Lower lobe of right lung (tissue), 2 donors: ENCODE results near the gene PCBP3. TPM values are rescaled to one million over a fixed set of nuclear protein-coding genes. Genes with fewer than 3 reads are reported as not detected.
"Not testable (repeated sequence)": the region's sequence is repeated elsewhere in the genome, so short reads cannot be mapped to it uniquely, and the experiment has no call there.

ENCODE experiments used
- ATAC-seq, 2 donors: fragments of 200-7000 bp; cut with Tn5 transposase; one replicate each; pipeline ENCODE4 v1.9.1; 2020 to 2022; ENCODE audit warnings: mild to moderate bottlenecking in 2 of 2, moderate library complexity in 2 of 2
- DNase-seq: peaks from one replicate; pipeline ENCODE4 v3.0.0-alpha.2; 2020
- H3K27ac ChIP-seq: fragments of 200-600 bp; one replicate; pipeline ENCODE4 v1.8.0; 2022
- H3K27me3 ChIP-seq: fragments of 200-600 bp; one replicate; pipeline ENCODE4 v1.8.0; 2022; ENCODE audit warnings: low read depth
- H3K36me3 ChIP-seq: fragments of 200-600 bp; one replicate; pipeline ENCODE4 v1.8.0; 2022; ENCODE audit warnings: mild to moderate bottlenecking
- H3K4me1 ChIP-seq: fragments of 200-600 bp; one replicate; pipeline ENCODE4 v1.8.0; 2022
- H3K4me3 ChIP-seq: fragments of 200-600 bp; one replicate; pipeline ENCODE4 v1.8.0; 2022; ENCODE audit warnings: mild to moderate bottlenecking
- H3K9me3 ChIP-seq: fragments of 200-600 bp; one replicate; pipeline ENCODE4 v1.8.0; 2022
- CTCF ChIP-seq: fragments of 200-600 bp; IDR thresholded peaks from one replicate; pipeline ENCODE4 v1.8.0; 2022; ENCODE audit warnings: antibody characterized with exemption, mild to moderate bottlenecking
- intact Hi-C: fragments of 100-400 bp; cut with DNase I; formaldehyde crosslinking; loops from one replicate; pipeline ENCODE4 v1.11.0; 2022
- total RNA-seq: library from RNA; stranded (reverse); fragmentation: NEBNext Ultra II Directional; extraction: Animal tissue kit (Norgen Biotek cat#: 25700); gene quantifications from one replicate; pipeline ENCODE4 v1.2.1, GENCODE V29; 2021
- donor health status: DM: no; HTN: yes; CAD: no; lungs with severe emphysema.

The PCBP3 gene
- total RNA-seq, 1 donor from 2014 or later, result 4.5 TPM

GRCh38 chr21:45617021-45617921, 26.3 kb upstream of the PCBP3 start:
- DNase-seq (no peak), ATAC-seq (no peak)
- no peaks in the 10 kb centered on the region for H3K4me1 ChIP-seq
- no peaks in the 10 kb centered on the region for H3K36me3 ChIP-seq
- H3K9me3 ChIP-seq, result no peaks in the 10 kb centered on the region
- intact Hi-C loops, result no loop called here
- H3K27me3 ChIP-seq, result peaks cover 17% of the 10 kb centered on the region
- no peak overlapping the region for H3K4me3 ChIP-seq
- no peak overlapping the region for H3K27ac ChIP-seq
- TF ChIP-seq CTCF, result no peak

- H3K4me1 ChIP-seq, result no peaks in the 10 kb centered on the region
- no peak for DNase-seq
- no peaks in the 10 kb centered on the region for H3K36me3 ChIP-seq
- TF ChIP-seq CTCF, result no peak
- ATAC-seq, result no peak
- no peak overlapping the region for H3K27ac ChIP-seq
- H3K4me3 ChIP-seq, result no peak overlapping the region
- H3K9me3 ChIP-seq, result no peaks in the 10 kb centered on the region
- intact Hi-C loops, result no loop called here
- peaks cover 12% of the 10 kb centered on the region for H3K27me3 ChIP-seq
These were observed 25.2 kb upstream of the PCBP3 start for GRCh38 chr21:45618287-45618686.

DNA sequence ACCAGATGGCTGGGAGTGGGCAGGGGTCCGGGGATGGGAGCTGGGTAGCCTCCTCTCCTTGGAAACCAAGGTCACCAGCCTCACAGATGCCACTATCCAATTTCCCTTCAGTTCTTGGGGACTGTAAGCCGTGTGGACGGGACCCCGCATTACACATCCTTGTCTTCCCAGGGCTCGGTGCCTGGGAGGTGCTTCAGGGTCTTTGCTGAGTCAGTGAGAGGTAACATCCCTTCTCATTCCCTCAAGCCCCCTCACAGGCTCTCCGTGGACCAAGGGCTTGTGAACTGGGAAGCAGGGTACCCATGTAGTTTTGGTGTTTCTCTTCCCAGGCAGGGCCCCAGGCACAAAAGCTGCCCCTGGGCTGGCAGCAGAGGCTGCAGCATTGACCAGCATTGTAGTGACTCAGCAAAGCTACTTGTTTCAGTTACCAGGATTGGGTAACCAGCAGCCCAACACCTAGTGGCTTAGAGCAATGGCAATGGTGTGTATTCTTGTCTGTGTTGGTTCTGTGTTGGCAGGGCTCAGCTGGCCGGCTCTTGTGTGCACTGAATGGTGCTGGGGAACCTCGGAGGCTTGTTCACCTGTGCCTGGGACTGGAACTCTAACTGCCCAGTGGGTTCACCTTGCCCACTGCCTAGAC, 24.6 kb upstream of the PCBP3 start:
- H3K27me3 ChIP-seq, result peaks cover 8% of the 10 kb centered on the region
- H3K36me3 ChIP-seq, result no peaks in the 10 kb centered on the region
- ATAC-seq (no peak), DNase-seq (no peak)
- H3K9me3 ChIP-seq, result no peaks in the 10 kb centered on the region
- no peak overlapping the region for H3K4me3 ChIP-seq
- H3K4me1 ChIP-seq, result no peaks in the 10 kb centered on the region
- intact Hi-C loops, result no loop called here
- H3K27ac ChIP-seq, result no peak overlapping the region
- no peak for TF ChIP-seq CTCF

DNA sequence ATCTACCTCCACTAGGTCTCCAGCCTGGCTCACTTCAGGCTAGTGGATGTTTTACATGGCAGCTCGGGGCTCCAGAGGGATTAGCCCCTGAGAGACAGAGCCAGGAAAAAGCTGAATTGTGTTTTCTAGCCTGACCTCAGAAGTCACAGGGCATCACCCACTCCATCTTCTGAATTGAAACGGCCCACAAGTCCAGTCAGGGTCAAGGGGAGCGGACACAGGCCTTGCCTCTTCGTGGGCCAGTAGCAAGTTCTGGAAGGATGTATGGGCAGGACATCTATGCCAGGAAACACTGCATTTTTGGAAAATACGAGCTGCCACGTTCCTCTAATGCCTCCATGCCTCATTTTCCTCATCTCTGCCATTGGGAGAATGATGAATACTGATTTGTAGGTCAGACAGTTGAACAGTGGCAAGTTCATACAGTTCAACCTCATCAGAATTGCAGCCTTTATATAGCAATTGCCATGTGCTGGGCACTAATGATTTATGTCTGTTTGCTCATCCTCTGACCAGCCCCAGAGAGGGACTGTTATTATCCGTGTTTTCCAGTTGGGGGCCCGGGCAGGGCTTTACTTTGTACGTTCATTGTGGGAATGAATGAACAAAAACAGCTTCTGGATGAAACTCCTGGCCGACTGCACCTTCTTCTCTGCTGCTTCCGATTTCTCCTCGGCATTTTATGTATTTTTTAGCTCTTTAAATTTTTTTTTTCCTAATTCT, 23.2 kb upstream of the PCBP3 start:
- DNase-seq, result no peak
- no peak overlapping the region for H3K27ac ChIP-seq
- H3K9me3 ChIP-seq, result no peaks in the 10 kb centered on the region
- no peaks in the 10 kb centered on the region for H3K4me1 ChIP-seq
- H3K4me3 ChIP-seq, result no peak overlapping the region
- no peaks in the 10 kb centered on the region for H3K27me3 ChIP-seq
- ATAC-seq, result no peak
- TF ChIP-seq CTCF, result no peak
- intact Hi-C loops, result no loop called here
- no peaks in the 10 kb centered on the region for H3K36me3 ChIP-seq

- H3K4me1 ChIP-seq, H3K9me3 ChIP-seq, H3K4me3 ChIP-seq, intact Hi-C loops, H3K27ac ChIP-seq, ATAC-seq, H3K27me3 ChIP-seq, H3K36me3 ChIP-seq, DNase-seq: not testable (repeated sequence)
These were observed 21.8 kb upstream of the PCBP3 start for GRCh38 chr21:45621435-45622331.
